A673 (cell line): ENCODE measurements around the gene NR2F1-AS1. TPM values are rescaled to one million over a fixed set of nuclear protein-coding genes. Genes with fewer than 3 reads are reported as not detected.
"Not testable (repeated sequence)": the region's sequence is repeated elsewhere in the genome, so short reads cannot be mapped to it uniquely, and the experiment has no call there.

ENCODE experiments used
- BruUV-seq: library from RNA; stranded (reverse); fragments of 400-500 nt; replicated peaks from 2 replicates; lab custom pipeline; 2021; lab: Mats Ljungman, UMichigan
- CTCF ChIA-PET: fragments of 300-600 bp; sonication (Branson Sonifier 250); formaldehyde crosslinking; loops from one replicate; lab custom pipeline; 2022; ENCODE audit warnings: antibody characterized with exemption; lab: Charles Lee
- POLR2A ChIA-PET: fragments of 300-600 bp; sonication (Branson Sonifier 250); formaldehyde crosslinking; loops from one replicate; lab custom pipeline; 2022; ENCODE audit warnings: antibody characterized with exemption; ENCODE audit not compliant: low non-redundant PET; lab: Charles Lee
- DNase-seq: peaks from one replicate; pipeline ENCODE4 v3.0.0-alpha.2; 2015; ENCODE audit warnings: low spot score
- H3K27ac ChIP-seq: fragments of 200-600 bp; sonication (generic); 2 replicates; pipeline ENCODE4 v1.5.1; 2016; ENCODE audit warnings: mixed run types, low read depth, mild to moderate bottlenecking, mixed read lengths, antibody characterized with exemption, low read length; ENCODE audit not compliant: poor library complexity, severe bottlenecking
- H3K27me3 ChIP-seq: fragments of 200-600 bp; sonication (generic); replicated peaks from 2 replicates; pipeline ENCODE4 v1.6.1; 2017; ENCODE audit warnings: mixed run types, low read depth, mild to moderate bottlenecking, mixed read lengths, antibody characterized with exemption, low read length; ENCODE audit not compliant: insufficient read depth, poor library complexity
- H3K36me3 ChIP-seq: fragments of 200-600 bp; sonication (generic); 2 replicates; pipeline ENCODE4 v1.6.1; 2016; ENCODE audit warnings: mixed run types, mild to moderate bottlenecking, mixed read lengths, antibody characterized with exemption, low read length; ENCODE audit not compliant: insufficient read depth, poor library complexity, severe bottlenecking
- H3K4me1 ChIP-seq: fragments of 200-600 bp; sonication (generic); 2 replicates; pipeline ENCODE4 v1.6.1; 2017; ENCODE audit warnings: mixed run types, mild to moderate bottlenecking, mixed read lengths, antibody characterized with exemption, low read length; ENCODE audit not compliant: insufficient read depth, poor library complexity, severe bottlenecking
- H3K4me3 ChIP-seq: fragments of 200-600 bp; sonication (generic); 2 replicates; pipeline ENCODE4 v1.5.1; 2016; ENCODE audit warnings: low read depth, mixed run types, mild to moderate bottlenecking, mixed read lengths, low read length; ENCODE audit not compliant: poor library complexity, severe bottlenecking
- H3K9me3 ChIP-seq: fragments of 200-600 bp; sonication (generic); 2 replicates; pipeline ENCODE4 v1.6.1; 2016; ENCODE audit warnings: mixed run types, low read depth, mild to moderate bottlenecking, mixed read lengths, antibody characterized with exemption, low read length; ENCODE audit not compliant: poor library complexity, severe bottlenecking
- EZH2 ChIP-seq: fragments of 200-600 bp; sonication (generic); IDR thresholded peaks from 2 replicates; pipeline ENCODE4 v1.6.1; 2017; ENCODE audit warnings: borderline replicate concordance, low read depth, mild to moderate bottlenecking, mixed read lengths, antibody characterized with exemption, low read length; ENCODE audit not compliant: poor library complexity, severe bottlenecking
- intact Hi-C: fragments of 100-400 bp; cut with micrococcal nuclease; formaldehyde crosslinking; loops from one replicate; pipeline ENCODE4 v1.10.0; 2022; ENCODE audit not compliant: unreplicated experiment
- total RNA-seq: library from RNA; stranded (reverse); gene quantifications from 2 replicates; pipeline ENCODE4 v1.2.3, GENCODE V29; 2021
- TF ChIP-seq, protein P1 (sequence below): fragments of 300-800, 200-600 bp; sonication (generic); conservative IDR thresholded peaks from 2 replicates; pipeline ENCODE4 v1.5.1; 2017; ENCODE audit warnings: low read depth, mild to moderate bottlenecking, antibody characterized with exemption, low read length, moderate library complexity, mixed read lengths

The NR2F1-AS1 gene
- total RNA-seq, 1 experiment from 2014 or later = 2.3 TPM

DNA sequence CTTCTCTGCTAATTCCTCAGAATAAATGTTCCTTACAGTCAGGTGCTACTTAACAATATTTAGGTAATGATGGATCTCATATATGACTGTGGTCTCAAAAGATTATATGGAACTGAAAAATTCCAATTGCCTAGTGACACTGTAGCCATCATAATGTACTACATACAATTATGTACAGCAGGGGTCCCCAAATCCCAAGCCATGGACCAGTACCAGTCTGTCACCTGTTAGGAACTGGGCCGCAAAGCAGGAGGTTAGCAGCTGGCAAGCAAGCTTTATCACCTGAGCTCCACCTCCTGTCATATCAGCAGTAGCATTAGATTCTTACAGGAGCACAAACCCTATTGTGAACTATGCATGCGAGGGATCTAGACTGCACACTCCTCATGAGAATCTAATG is 69.6 kb downstream of the NR2F1-AS1 start:
- no peak for DNase-seq
- H3K27me3 ChIP-seq = no peaks in the 10 kb centered on the region
- no peak overlapping the region for H3K4me3 ChIP-seq
- intact Hi-C loops = no loop called here
- no peaks in the 10 kb centered on the region for H3K4me1 ChIP-seq
- ChIA-PET CTCF (no interaction called here), POLR2A (no interaction called here)
- BruUV-seq = no TSS peak
- TF ChIP-seq, protein P1, sequence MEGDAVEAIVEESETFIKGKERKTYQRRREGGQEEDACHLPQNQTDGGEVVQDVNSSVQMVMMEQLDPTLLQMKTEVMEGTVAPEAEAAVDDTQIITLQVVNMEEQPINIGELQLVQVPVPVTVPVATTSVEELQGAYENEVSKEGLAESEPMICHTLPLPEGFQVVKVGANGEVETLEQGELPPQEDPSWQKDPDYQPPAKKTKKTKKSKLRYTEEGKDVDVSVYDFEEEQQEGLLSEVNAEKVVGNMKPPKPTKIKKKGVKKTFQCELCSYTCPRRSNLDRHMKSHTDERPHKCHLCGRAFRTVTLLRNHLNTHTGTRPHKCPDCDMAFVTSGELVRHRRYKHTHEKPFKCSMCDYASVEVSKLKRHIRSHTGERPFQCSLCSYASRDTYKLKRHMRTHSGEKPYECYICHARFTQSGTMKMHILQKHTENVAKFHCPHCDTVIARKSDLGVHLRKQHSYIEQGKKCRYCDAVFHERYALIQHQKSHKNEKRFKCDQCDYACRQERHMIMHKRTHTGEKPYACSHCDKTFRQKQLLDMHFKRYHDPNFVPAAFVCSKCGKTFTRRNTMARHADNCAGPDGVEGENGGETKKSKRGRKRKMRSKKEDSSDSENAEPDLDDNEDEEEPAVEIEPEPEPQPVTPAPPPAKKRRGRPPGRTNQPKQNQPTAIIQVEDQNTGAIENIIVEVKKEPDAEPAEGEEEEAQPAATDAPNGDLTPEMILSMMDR = no peak
- no peak for TF ChIP-seq EZH2
- H3K36me3 ChIP-seq = no peaks in the 10 kb centered on the region
- no peak overlapping the region for H3K27ac ChIP-seq
- no peaks in the 10 kb centered on the region for H3K9me3 ChIP-seq

DNA sequence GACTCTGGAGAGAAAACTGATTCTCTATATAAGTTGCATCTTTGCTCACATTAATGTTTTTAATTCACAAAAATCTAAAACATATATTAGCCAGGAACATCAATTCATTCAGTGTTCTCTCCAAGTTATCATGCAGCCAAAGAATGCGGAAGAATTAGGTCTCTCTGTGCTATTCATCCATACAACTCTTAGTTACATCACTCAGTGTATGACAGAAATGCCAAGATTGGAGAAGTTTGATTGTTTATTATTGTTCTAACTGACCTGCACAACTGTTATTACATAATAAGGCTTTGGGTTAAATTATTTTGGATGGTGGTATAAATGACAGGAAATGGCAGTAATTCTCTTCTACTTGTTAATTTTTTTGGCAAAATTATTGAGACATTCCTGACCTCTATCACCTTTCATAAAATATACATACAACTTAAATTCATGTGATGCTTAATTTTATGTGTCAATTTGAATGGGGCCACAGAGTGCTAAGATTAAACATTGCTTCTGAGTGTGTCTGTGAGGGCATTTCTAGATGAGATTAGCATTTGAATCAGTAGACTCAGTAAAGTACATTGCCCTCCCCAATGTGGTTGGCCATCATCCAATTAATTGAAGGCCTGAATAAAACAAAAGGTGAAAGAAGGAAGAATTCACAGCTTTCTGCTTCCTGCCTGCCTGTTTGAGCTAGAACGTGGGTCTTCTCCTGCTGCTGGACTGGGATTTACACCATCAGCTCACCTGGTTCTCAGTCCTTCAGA is 70.2 kb downstream of the NR2F1-AS1 start:
- DNase-seq = no peak
- CTCF ChIA-PET = no interaction called here
- H3K27ac ChIP-seq = no peak overlapping the region
- intact Hi-C loops = no loop called here
- H3K27me3 ChIP-seq = no peaks in the 10 kb centered on the region
- no peaks in the 10 kb centered on the region for H3K9me3 ChIP-seq
- no peak overlapping the region for H3K4me3 ChIP-seq
- no peaks in the 10 kb centered on the region for H3K36me3 ChIP-seq
- TF ChIP-seq, protein P1 = no peak
- no peak for TF ChIP-seq EZH2
- POLR2A ChIA-PET = no interaction called here
- no peaks in the 10 kb centered on the region for H3K4me1 ChIP-seq
- no TSS peak for BruUV-seq

- POLR2A ChIA-PET, DNase-seq, CTCF ChIA-PET: not testable (repeated sequence)
These were observed 75.5 kb downstream of the NR2F1-AS1 start for GRCh38 chr5:93505553-93505952.

GRCh38 chr5:93503598-93504067 is 77.4 kb downstream of the NR2F1-AS1 start:
- no peaks in the 10 kb centered on the region for H3K36me3 ChIP-seq
- intact Hi-C loops = no loop called here
- H3K9me3 ChIP-seq = no peaks in the 10 kb centered on the region
- H3K4me1 ChIP-seq = no peaks in the 10 kb centered on the region
- no peak overlapping the region for H3K27ac ChIP-seq
- ChIA-PET POLR2A (no interaction called here), CTCF (no interaction called here)
- DNase-seq = peak; percentile 35
- no peaks in the 10 kb centered on the region for H3K27me3 ChIP-seq
- TF ChIP-seq EZH2 = no peak
- TF ChIP-seq, protein P1 = no peak
- no TSS peak for BruUV-seq
- no peak overlapping the region for H3K4me3 ChIP-seq

More at GRCh38 chr5:93505553-93505952, 75.5 kb downstream of the NR2F1-AS1 start:
- H3K27ac ChIP-seq, H3K36me3 ChIP-seq, H3K4me1 ChIP-seq, BruUV-seq, H3K4me3 ChIP-seq, H3K27me3 ChIP-seq, H3K9me3 ChIP-seq, intact Hi-C loops: not testable (repeated sequence)
